GM10248 (cell line): Measurements from ENCODE around the gene SOHLH2.

Source experiments
- CTCF ChIA-PET: fragments of 300-600 bp; sonication (Branson Sonifier 250); formaldehyde crosslinking; extraction: SDS; loops from one replicate; lab custom pipeline; 2021; ENCODE audit warnings: antibody characterized with exemption; lab: Yijun Ruan, JAX
- POLR2A ChIA-PET: fragments of 350-650 bp; sonication (Branson Sonifier 250); formaldehyde crosslinking; extraction: SDS; loops from one replicate; lab custom pipeline; 2020; ENCODE audit warnings: antibody characterized with exemption; lab: Yijun Ruan, JAX
- DNase-seq: peaks from one replicate; pipeline ENCODE4 v3.0.0; 2012; ENCODE audit errors: extremely low spot score
- CTCF ChIP-seq: IDR thresholded peaks from 2 replicates; pipeline ENCODE4 v1.5.1; 2012; ENCODE audit warnings: mild to moderate bottlenecking, low read depth; ENCODE audit errors: extremely low read depth, missing control alignments, control extremely low read depth

The SOHLH2 gene

GRCh38 chr13:36126491-36126890 lies 87.9 kb downstream of the SOHLH2 start:
- DNase-seq = no peak
- TF ChIP-seq CTCF = no peak
- CTCF ChIA-PET = interaction anchor here (0.8 to 1.3 kb wide), 2 partner anchors 12 to 32 kb away, joined by 3 to 4 read pairs; no protein-coding TSS in a partner anchor
- POLR2A ChIA-PET = no interaction called here

DNA sequence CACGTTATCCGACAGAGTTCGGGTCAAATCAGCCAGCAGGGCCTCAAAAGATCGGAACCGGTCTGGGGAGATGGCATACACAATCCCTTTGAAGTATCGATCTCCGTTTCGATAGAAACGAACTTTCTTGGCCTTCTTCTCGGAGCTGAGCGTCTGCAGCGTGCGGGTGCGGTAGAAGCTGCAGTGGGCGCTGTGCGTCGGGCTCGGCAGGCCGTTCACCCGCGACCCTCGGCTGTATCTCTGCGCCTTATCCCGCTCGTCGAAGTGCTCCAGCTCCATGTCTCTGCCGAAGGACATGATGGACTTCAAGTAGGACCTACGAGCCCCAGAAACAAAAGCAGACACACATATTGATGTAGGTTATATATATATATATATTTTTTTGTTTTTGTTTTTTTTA lies 88.5 kb downstream of the SOHLH2 start:
- ChIA-PET CTCF (no interaction called here), POLR2A (no interaction called here)
- DNase-seq = no peak
- TF ChIP-seq CTCF = no peak

DNA sequence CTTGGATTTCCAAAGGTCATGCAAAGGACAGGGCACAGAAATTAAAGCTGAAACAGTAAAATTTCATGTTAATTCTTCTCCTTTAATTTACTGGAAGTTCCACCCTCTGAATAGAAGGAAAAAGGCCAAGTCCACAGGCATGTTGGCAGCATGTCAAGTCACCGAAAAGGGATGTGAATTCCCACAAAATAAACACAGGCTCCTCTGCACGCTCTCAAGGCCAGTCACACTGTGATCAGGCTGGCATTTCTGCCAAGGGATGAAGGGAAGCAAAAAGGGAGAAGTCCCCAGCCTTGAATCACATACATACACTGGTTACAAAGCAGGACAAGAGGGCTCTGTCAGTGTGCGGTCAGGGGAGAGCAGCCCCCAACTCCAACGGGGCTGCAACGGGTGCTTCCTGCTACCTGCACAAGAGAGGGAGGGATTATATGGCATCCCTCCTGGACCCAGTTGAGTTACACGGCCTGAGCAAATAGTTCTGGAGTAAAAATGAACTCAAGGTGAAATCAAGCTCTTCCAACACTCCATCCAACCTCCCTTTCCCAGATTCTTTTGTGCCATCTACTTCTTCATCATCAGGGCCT lies 90.0 kb downstream of the SOHLH2 start:
- POLR2A ChIA-PET = no interaction called here
- no peak for TF ChIP-seq CTCF
- no peak for DNase-seq
- CTCF ChIA-PET = no interaction called here
